Measurements from ENCODE around the gene MYO15A.

- TF ChIP-seq, protein P1, sequence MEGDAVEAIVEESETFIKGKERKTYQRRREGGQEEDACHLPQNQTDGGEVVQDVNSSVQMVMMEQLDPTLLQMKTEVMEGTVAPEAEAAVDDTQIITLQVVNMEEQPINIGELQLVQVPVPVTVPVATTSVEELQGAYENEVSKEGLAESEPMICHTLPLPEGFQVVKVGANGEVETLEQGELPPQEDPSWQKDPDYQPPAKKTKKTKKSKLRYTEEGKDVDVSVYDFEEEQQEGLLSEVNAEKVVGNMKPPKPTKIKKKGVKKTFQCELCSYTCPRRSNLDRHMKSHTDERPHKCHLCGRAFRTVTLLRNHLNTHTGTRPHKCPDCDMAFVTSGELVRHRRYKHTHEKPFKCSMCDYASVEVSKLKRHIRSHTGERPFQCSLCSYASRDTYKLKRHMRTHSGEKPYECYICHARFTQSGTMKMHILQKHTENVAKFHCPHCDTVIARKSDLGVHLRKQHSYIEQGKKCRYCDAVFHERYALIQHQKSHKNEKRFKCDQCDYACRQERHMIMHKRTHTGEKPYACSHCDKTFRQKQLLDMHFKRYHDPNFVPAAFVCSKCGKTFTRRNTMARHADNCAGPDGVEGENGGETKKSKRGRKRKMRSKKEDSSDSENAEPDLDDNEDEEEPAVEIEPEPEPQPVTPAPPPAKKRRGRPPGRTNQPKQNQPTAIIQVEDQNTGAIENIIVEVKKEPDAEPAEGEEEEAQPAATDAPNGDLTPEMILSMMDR (IDR thresholded peaks at IDR 0.05 in 2 of 3, conservative IDR thresholded peaks at IDR 0.05 in 1 of 3; ENCODE audit: borderline replicate concordance in 1 of 3, insufficient read depth in 1 of 3, low read depth in 2 of 3, low read length in 2 of 3): no peak
- TF ChIP-seq POLR2AphosphoS5 (IDR thresholded peaks at IDR 0.05; ENCODE audit: low read depth, low read length) (no peak), EZH2 (IDR thresholded peaks at IDR 0.05) (no peak), POLR2A (IDR thresholded peaks at IDR 0.05; ENCODE audit: borderline replicate concordance, extremely low read depth, insufficient read depth, insufficient read length) (no peak), ELF1 (IDR thresholded peaks at IDR 0.05; ENCODE audit: borderline replicate concordance, low read depth) (no peak), CEBPB (IDR thresholded peaks at IDR 0.05; ENCODE audit: low read depth) (no peak), MAX (IDR thresholded peaks at IDR 0.05) (no peak), ZFX (IDR thresholded peaks at IDR 0.05) (no peak), EZH2phosphoT487 (IDR thresholded peaks at IDR 0.05; ENCODE audit: borderline replicate concordance) (no peak), RAD21 (IDR thresholded peaks at IDR 0.05; ENCODE audit: low read depth) (no peak)
- TF ChIP-seq, protein P2, sequence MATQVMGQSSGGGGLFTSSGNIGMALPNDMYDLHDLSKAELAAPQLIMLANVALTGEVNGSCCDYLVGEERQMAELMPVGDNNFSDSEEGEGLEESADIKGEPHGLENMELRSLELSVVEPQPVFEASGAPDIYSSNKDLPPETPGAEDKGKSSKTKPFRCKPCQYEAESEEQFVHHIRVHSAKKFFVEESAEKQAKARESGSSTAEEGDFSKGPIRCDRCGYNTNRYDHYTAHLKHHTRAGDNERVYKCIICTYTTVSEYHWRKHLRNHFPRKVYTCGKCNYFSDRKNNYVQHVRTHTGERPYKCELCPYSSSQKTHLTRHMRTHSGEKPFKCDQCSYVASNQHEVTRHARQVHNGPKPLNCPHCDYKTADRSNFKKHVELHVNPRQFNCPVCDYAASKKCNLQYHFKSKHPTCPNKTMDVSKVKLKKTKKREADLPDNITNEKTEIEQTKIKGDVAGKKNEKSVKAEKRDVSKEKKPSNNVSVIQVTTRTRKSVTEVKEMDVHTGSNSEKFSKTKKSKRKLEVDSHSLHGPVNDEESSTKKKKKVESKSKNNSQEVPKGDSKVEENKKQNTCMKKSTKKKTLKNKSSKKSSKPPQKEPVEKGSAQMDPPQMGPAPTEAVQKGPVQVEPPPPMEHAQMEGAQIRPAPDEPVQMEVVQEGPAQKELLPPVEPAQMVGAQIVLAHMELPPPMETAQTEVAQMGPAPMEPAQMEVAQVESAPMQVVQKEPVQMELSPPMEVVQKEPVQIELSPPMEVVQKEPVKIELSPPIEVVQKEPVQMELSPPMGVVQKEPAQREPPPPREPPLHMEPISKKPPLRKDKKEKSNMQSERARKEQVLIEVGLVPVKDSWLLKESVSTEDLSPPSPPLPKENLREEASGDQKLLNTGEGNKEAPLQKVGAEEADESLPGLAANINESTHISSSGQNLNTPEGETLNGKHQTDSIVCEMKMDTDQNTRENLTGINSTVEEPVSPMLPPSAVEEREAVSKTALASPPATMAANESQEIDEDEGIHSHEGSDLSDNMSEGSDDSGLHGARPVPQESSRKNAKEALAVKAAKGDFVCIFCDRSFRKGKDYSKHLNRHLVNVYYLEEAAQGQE (IDR thresholded peaks at IDR 0.05; ENCODE audit: low read depth): no peak
Observed at GRCh38 chr17:18205861-18206260, 97.3 kb downstream of the MYO15A start.

Measured in HCT116 (cell line).